ENCODE results near the gene OR52N5. TPM values are rescaled to one million over a fixed set of nuclear protein-coding genes. Genes with fewer than 3 reads are reported as not detected.

The OR52N5 gene
- total and polyA plus RNA-seq, 2 of the 13 experiments (the other 11 are each of a cell fraction or from before 2014, with no cell fraction given): not detected

GRCh38 chr11:5815534-5815933 is 32.4 kb upstream of the OR52N5 start (continued):
- TF ChIP-seq POGK (CRISPR knock-in tag; conservative IDR thresholded peaks at IDR 0.05): no peak
- no peak for TF ChIP-seq FUBP1 (CRISPR knock-in tag; IDR thresholded peaks at IDR 0.05; ENCODE audit: borderline replicate concordance)
- TF ChIP-seq SNAI1 (CRISPR knock-in tag; IDR thresholded peaks at IDR 0.05; ENCODE audit: borderline replicate concordance): no peak
- no peak for TF ChIP-seq ZNF362 (CRISPR knock-in tag; IDR thresholded peaks at IDR 0.05; ENCODE audit: borderline replicate concordance)
- TF ChIP-seq MED1 (CRISPR knock-in tag; IDR thresholded peaks at IDR 0.05): no peak
- no peak for TF ChIP-seq RBFOX2 (IDR thresholded peaks at IDR 0.05; ENCODE audit: low read depth, low read length)
- no peak for TF ChIP-seq TFDP2 (CRISPR knock-in tag; IDR thresholded peaks at IDR 0.05)
- TF ChIP-seq ARNT (IDR thresholded peaks at IDR 0.05): no peak
- TF ChIP-seq ZNF672 (CRISPR knock-in tag; IDR thresholded peaks at IDR 0.05): no peak
- TF ChIP-seq ZNF333 (CRISPR knock-in tag; IDR thresholded peaks at IDR 0.05; ENCODE audit: borderline replicate concordance): no peak
